HepG2 (cell line): ENCODE measurements around the gene CSTB. TPM values are rescaled to one million over a fixed set of nuclear protein-coding genes. Genes with fewer than 3 reads are reported as not detected.

Source experiments
- EEA1 ChIP-seq: sonication (generic); formaldehyde crosslinking; IDR thresholded peaks from 2 replicates; pipeline ENCODE4 v1.5.1; 2020; ENCODE audit warnings: mild to moderate bottlenecking, missing genetic modification reagents, borderline replicate concordance
- FOXO1 ChIP-seq: sonication (generic); formaldehyde crosslinking; IDR thresholded peaks from 2 replicates; pipeline ENCODE4 v1.4.0; 2020; ENCODE audit warnings: missing genetic modification reagents
- GATAD2A ChIP-seq: IDR thresholded peaks from 2 replicates; pipeline ENCODE4 v1.6.1; 2016
- KDM5B ChIP-seq: sonication (generic); formaldehyde crosslinking; IDR thresholded peaks from 2 replicates; pipeline ENCODE4 v1.4.0; 2020; ENCODE audit warnings: missing genetic modification reagents, mild to moderate bottlenecking, borderline replicate concordance
- MIER3 ChIP-seq: IDR thresholded peaks from 2 replicates; pipeline ENCODE4 v1.6.1; 2016; ENCODE audit warnings: missing compliant biosample characterization, borderline replicate concordance
- MIXL1 ChIP-seq: IDR thresholded peaks from 2 replicates; pipeline ENCODE4 v1.6.1; 2016
- PRMT3 ChIP-seq: sonication (generic); formaldehyde crosslinking; IDR thresholded peaks from 2 replicates; pipeline ENCODE4 v1.8.1; 2022; ENCODE audit warnings: low read depth, mild to moderate bottlenecking, moderate library complexity, missing genetic modification reagents, borderline replicate concordance
- ZFP36L2 ChIP-seq: sonication (generic); formaldehyde crosslinking; IDR thresholded peaks from 2 replicates; pipeline ENCODE4 v1.4.0; 2020; ENCODE audit warnings: missing genetic modification reagents
- ZNF136 ChIP-seq: sonication (generic); formaldehyde crosslinking; IDR thresholded peaks from 2 replicates; pipeline ENCODE4 v1.8.1; 2022; ENCODE audit warnings: low read depth, mild to moderate bottlenecking, moderate library complexity, missing genetic modification reagents
- ZNF367 ChIP-seq: sonication (generic); formaldehyde crosslinking; IDR thresholded peaks from 2 replicates; pipeline ENCODE4 v1.4.0; 2020; ENCODE audit warnings: missing genetic modification reagents, borderline replicate concordance
- ZNF382 ChIP-seq: sonication (generic); formaldehyde crosslinking; IDR thresholded peaks from 2 replicates; pipeline ENCODE4 v1.5.0; 2020; ENCODE audit warnings: missing genetic modification reagents, mild to moderate bottlenecking, borderline replicate concordance
- ZNF629 ChIP-seq: sonication (generic); formaldehyde crosslinking; conservative IDR thresholded peaks from 2 replicates; pipeline ENCODE4 v1.5.0; 2020; ENCODE audit warnings: missing genetic modification reagents
- ZNF724P ChIP-seq: sonication (generic); formaldehyde crosslinking; IDR thresholded peaks from 2 replicates; pipeline ENCODE4 v1.8.0; 2022; ENCODE audit warnings: missing genetic modification reagents, borderline replicate concordance
- ZNF773 ChIP-seq: sonication (generic); formaldehyde crosslinking; IDR thresholded peaks from 2 replicates; pipeline ENCODE4 v1.4.0; 2020; ENCODE audit warnings: missing genetic modification reagents, borderline replicate concordance
- polyA plus RNA-seq, 8 experiments: library from polyadenylated mRNA; depleted of rRNA in 3 of 8; stranded (reverse) in 7 of 8; unstranded in 1 of 8; fragments of >200 nt; fragmentation: Illumina TruSeq in 4 of 8; extraction: Trizol in 4 of 8; gene quantifications; 2 replicates each; pipeline versions ENCODE4 v1.2.1 to v1.2.3, GENCODE V29; 2011 to 2016; ENCODE audit warnings: low read depth in 4 of 8, missing spikeins in 1 of 8, mixed read lengths in 1 of 8; ENCODE audit not compliant: insufficient read depth in 1 of 8
- total RNA-seq, 5 experiments: library from RNA; depleted of rRNA; stranded (reverse); fragments of >200 nt; fragmentation: Illumina TruSeq; extraction: Trizol; gene quantifications; 2 replicates each; pipeline ENCODE4 v1.2.3, GENCODE V29; 2016; ENCODE audit warnings: low read depth in 1 of 5
- TF ChIP-seq, protein P1 (sequence below): sonication (generic); formaldehyde crosslinking; IDR thresholded peaks from 2 replicates; pipeline ENCODE4 v1.4.0; 2020; ENCODE audit warnings: missing genetic modification reagents, borderline replicate concordance
- TF ChIP-seq, protein P2 (sequence below): sonication (generic); formaldehyde crosslinking; IDR thresholded peaks from 2 replicates; pipeline ENCODE4 v1.5.1; 2020; ENCODE audit warnings: missing genetic modification reagents, mild to moderate bottlenecking, borderline replicate concordance
- TF ChIP-seq, protein P3 (sequence below): sonication (generic); formaldehyde crosslinking; IDR thresholded peaks from 2 replicates; pipeline ENCODE4 v1.4.0; 2020; ENCODE audit warnings: missing genetic modification reagents, borderline replicate concordance
- TF ChIP-seq, protein P4 (sequence below): sonication (generic); formaldehyde crosslinking; IDR thresholded peaks from 2 replicates; pipeline ENCODE4 v1.4.0; 2020; ENCODE audit warnings: low read depth, mild to moderate bottlenecking, missing genetic modification reagents
- TF ChIP-seq, protein P5 (sequence below): sonication (generic); formaldehyde crosslinking; IDR thresholded peaks from 2 replicates; pipeline ENCODE4 v1.8.1; 2023; ENCODE audit warnings: missing genetic modification reagents, inconsistent platforms, borderline replicate concordance

Gene CSTB
- total and polyA plus RNA-seq, 2 of the 13 experiments (the other 11 are each of a cell fraction or from before 2014, with no cell fraction given): 11.7 to 94.1 TPM

DNA sequence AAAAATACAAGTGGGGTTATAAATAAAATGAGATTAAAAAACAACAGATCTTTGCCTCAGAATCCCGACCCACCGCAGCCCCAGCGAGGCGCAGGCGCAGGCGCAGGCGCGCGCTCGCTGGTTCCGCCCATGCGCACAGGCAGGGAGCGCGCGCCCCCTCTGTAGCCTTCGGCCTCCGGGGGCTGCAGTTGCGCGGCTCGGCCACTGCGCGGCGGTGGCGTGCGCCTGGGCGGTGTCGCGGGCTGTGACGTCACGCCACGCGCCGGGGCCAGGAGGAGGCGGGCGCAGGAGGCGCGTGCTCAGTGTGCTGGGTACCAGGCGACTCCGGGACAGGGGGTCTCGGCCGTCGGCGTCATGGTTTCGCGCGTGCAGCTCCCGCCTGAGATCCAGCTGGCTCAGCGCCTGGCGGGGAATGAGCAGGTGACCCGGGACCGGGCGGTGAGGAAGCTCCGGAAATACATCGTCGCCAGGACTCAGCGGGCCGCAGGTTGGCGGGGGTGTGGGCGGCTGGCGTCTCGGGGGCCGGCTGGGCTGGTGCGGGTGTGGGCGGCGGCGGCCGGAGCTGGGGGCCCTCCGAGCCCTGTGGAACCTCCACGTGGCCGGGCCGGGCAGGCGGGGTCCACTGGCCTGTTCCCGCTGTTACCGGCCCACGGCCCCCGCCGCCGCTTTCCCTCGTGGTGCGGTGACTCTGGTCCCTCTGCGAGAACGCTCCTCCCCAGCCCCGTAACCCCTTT is 13.3 kb upstream of the CSTB start, which contains the start of gene RRP1 (continued):
- TF ChIP-seq, protein P1, sequence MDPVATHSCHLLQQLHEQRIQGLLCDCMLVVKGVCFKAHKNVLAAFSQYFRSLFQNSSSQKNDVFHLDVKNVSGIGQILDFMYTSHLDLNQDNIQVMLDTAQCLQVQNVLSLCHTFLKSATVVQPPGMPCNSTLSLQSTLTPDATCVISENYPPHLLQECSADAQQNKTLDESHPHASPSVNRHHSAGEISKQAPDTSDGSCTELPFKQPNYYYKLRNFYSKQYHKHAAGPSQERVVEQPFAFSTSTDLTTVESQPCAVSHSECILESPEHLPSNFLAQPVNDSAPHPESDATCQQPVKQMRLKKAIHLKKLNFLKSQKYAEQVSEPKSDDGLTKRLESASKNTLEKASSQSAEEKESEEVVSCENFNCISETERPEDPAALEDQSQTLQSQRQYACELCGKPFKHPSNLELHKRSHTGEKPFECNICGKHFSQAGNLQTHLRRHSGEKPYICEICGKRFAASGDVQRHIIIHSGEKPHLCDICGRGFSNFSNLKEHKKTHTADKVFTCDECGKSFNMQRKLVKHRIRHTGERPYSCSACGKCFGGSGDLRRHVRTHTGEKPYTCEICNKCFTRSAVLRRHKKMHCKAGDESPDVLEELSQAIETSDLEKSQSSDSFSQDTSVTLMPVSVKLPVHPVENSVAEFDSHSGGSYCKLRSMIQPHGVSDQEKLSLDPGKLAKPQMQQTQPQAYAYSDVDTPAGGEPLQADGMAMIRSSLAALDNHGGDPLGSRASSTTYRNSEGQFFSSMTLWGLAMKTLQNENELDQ: 0 out of 2 replicates have a peak, but pooled peaks have one; percentile 9
- peak; percentile 56 for TF ChIP-seq FOXO1 (CRISPR knock-in tag)
- TF ChIP-seq ZNF136 (CRISPR knock-in tag): no peak; the same call in 1 of the 2 replicates
- TF ChIP-seq MIXL1 (CRISPR knock-in tag): peak; percentile 37; the same call in 1 of the 2 replicates
- no peak for TF ChIP-seq GATAD2A (CRISPR knock-in tag)
- TF ChIP-seq, protein P2, sequence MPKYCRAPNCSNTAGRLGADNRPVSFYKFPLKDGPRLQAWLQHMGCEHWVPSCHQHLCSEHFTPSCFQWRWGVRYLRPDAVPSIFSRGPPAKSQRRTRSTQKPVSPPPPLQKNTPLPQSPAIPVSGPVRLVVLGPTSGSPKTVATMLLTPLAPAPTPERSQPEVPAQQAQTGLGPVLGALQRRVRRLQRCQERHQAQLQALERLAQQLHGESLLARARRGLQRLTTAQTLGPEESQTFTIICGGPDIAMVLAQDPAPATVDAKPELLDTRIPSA: no peak
- TF ChIP-seq ZNF382 (CRISPR knock-in tag): no peak
- TF ChIP-seq, protein P3, sequence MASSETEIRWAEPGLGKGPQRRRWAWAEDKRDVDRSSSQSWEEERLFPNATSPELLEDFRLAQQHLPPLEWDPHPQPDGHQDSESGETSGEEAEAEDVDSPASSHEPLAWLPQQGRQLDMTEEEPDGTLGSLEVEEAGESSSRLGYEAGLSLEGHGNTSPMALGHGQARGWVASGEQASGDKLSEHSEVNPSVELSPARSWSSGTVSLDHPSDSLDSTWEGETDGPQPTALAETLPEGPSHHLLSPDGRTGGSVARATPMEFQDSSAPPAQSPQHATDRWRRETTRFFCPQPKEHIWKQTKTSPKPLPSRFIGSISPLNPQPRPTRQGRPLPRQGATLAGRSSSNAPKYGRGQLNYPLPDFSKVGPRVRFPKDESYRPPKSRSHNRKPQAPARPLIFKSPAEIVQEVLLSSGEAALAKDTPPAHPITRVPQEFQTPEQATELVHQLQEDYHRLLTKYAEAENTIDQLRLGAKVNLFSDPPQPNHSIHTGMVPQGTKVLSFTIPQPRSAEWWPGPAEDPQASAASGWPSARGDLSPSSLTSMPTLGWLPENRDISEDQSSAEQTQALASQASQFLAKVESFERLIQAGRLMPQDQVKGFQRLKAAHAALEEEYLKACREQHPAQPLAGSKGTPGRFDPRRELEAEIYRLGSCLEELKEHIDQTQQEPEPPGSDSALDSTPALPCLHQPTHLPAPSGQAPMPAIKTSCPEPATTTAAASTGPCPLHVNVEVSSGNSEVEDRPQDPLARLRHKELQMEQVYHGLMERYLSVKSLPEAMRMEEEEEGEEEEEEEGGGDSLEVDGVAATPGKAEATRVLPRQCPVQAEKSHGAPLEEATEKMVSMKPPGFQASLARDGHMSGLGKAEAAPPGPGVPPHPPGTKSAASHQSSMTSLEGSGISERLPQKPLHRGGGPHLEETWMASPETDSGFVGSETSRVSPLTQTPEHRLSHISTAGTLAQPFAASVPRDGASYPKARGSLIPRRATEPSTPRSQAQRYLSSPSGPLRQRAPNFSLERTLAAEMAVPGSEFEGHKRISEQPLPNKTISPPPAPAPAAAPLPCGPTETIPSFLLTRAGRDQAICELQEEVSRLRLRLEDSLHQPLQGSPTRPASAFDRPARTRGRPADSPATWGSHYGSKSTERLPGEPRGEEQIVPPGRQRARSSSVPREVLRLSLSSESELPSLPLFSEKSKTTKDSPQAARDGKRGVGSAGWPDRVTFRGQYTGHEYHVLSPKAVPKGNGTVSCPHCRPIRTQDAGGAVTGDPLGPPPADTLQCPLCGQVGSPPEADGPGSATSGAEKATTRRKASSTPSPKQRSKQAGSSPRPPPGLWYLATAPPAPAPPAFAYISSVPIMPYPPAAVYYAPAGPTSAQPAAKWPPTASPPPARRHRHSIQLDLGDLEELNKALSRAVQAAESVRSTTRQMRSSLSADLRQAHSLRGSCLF (CRISPR knock-in tag): no peak
- TF ChIP-seq ZFP36L2: no peak
- TF ChIP-seq, protein P4, sequence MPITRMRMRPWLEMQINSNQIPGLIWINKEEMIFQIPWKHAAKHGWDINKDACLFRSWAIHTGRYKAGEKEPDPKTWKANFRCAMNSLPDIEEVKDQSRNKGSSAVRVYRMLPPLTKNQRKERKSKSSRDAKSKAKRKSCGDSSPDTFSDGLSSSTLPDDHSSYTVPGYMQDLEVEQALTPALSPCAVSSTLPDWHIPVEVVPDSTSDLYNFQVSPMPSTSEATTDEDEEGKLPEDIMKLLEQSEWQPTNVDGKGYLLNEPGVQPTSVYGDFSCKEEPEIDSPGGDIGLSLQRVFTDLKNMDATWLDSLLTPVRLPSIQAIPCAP (CRISPR knock-in tag): no peak
- no peak for TF ChIP-seq ZNF367 (CRISPR knock-in tag)
- peak; percentile 50; the same call in 1 of the 2 replicates for TF ChIP-seq MIER3 (CRISPR knock-in tag)
- TF ChIP-seq ZNF629 (CRISPR knock-in tag): no peak; the same call in 1 of the 2 replicates
- no peak; the same call in 1 of the 2 replicates for TF ChIP-seq ZNF724P (CRISPR knock-in tag)
- TF ChIP-seq ZNF773: no peak; the same call in 1 of the 2 replicates
- TF ChIP-seq, protein P5, sequence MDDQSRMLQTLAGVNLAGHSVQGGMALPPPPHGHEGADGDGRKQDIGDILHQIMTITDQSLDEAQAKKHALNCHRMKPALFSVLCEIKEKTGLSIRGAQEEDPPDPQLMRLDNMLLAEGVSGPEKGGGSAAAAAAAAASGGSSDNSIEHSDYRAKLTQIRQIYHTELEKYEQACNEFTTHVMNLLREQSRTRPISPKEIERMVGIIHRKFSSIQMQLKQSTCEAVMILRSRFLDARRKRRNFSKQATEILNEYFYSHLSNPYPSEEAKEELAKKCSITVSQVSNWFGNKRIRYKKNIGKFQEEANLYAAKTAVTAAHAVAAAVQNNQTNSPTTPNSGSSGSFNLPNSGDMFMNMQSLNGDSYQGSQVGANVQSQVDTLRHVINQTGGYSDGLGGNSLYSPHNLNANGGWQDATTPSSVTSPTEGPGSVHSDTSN (CRISPR knock-in tag): peak; percentile 3; the same call in 1 of the 2 replicates
- no peak for TF ChIP-seq PRMT3 (CRISPR knock-in tag)
- no peak for TF ChIP-seq EEA1
- TF ChIP-seq KDM5B (CRISPR knock-in tag): peak; percentile 90; the same call in 1 of the 2 replicates
